AG04449 (cell line): ENCODE results near the gene CYP2S1.
"Not testable (repeated sequence)": the region's sequence is repeated elsewhere in the genome, so short reads cannot be mapped to it uniquely, and the experiment has no call there.

ENCODE experiments used
- CTCF ChIA-PET: fragments of 350-600 bp; formaldehyde crosslinking; extraction: SDS; loops from one replicate; lab custom pipeline; 2021; ENCODE audit warnings: antibody characterized with exemption; lab: Yijun Ruan, JAX
- POLR2A ChIA-PET: fragments of 400-600, 350-600 bp; formaldehyde crosslinking; extraction: SDS; loops from one replicate; lab custom pipeline; 2020; ENCODE audit warnings: antibody characterized with exemption, inconsistent platforms; lab: Yijun Ruan, JAX
- DNase-seq: peaks from one replicate; pipeline ENCODE4 v3.0.0-alpha.2; 2010; ENCODE audit warnings: low read depth, low spot score
- H3K4me3 ChIP-seq: 2 replicates; pipeline ENCODE4 v1.5.1; 2011; ENCODE audit warnings: low read depth, mild to moderate bottlenecking, control low read depth, low read length
- CTCF ChIP-seq: IDR thresholded peaks from one replicate; pipeline ENCODE4 v1.5.1; 2011; ENCODE audit warnings: mild to moderate bottlenecking, moderate library complexity, low read length, control low read depth, inconsistent platforms; ENCODE audit not compliant: insufficient read depth; ENCODE audit errors: missing control alignments

CYP2S1 gene

GRCh38 chr19:41175801-41176777 is 16.9 kb upstream of the CYP2S1 start:
- DNase-seq, result peak; percentile 21
- CTCF ChIA-PET, result interaction anchor here (0.9 to 1.6 kb wide), 3 partner anchors 9 to 132 kb away, joined by 3 to 5 read pairs (median 3); no protein-coding TSS in a partner anchor
- H3K4me3 ChIP-seq, result no peak overlapping the region
- POLR2A ChIA-PET, result no interaction called here
- TF ChIP-seq CTCF, result no peak

- DNase-seq, H3K4me3 ChIP-seq, POLR2A ChIA-PET, CTCF ChIA-PET: not testable (repeated sequence)
Observed at GRCh38 chr19:41180173-41180572, 12.8 kb upstream of the CYP2S1 start.

GRCh38 chr19:41186971-41187883 is 5.8 kb upstream of the CYP2S1 start:
- CTCF ChIA-PET, result no interaction called here
- POLR2A ChIA-PET, result no interaction called here
- DNase-seq, result no peak
- no peak overlapping the region for H3K4me3 ChIP-seq
- no peak for TF ChIP-seq CTCF

- TF ChIP-seq CTCF, result no peak
- no peak overlapping the region for H3K4me3 ChIP-seq
- no peak for DNase-seq
- ChIA-PET CTCF (interaction anchor here (0.6 to 1.2 kb wide), 2 partner anchors 17 to 251 kb away, joined by 3 read pairs; no protein-coding TSS in a partner anchor), POLR2A (no interaction called here)
Observed at GRCh38 chr19:41187884-41188279, 5.1 kb upstream of the CYP2S1 start.

DNA sequence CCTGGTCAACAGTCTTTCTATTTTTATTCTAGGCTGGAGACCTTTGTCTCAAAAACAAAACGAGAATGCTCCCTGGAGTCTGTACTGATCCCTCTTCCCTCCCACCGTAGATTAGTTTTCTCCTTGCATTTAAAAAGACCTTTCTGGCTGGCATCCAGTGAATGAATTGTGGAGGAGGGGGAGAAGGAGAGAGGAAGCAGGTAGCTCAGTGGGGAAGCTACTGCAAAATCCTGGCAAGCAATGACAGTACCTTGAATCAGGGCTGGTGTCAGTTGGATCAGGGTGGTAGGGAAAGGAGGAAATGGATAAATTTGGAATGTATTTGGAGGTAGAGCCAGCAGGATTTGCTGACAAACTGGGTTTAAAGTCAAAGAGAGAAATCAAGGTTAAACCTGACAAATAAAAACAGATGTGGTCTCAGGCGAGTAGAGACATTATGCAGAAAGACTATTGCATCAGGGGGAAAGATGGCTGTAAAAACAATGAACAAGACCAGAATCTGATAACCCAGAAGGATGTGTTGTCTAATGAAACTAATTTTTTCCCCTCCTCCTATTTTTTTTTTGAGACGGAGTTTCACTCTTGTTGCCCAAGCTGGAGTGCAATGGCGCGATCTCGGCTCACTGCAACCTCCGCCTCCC is 3.5 kb upstream of the CYP2S1 start:
- POLR2A ChIA-PET, result no interaction called here
- DNase-seq, result no peak
- no peak for TF ChIP-seq CTCF
- H3K4me3 ChIP-seq, result no peak overlapping the region
- CTCF ChIA-PET, result no interaction called here

DNA sequence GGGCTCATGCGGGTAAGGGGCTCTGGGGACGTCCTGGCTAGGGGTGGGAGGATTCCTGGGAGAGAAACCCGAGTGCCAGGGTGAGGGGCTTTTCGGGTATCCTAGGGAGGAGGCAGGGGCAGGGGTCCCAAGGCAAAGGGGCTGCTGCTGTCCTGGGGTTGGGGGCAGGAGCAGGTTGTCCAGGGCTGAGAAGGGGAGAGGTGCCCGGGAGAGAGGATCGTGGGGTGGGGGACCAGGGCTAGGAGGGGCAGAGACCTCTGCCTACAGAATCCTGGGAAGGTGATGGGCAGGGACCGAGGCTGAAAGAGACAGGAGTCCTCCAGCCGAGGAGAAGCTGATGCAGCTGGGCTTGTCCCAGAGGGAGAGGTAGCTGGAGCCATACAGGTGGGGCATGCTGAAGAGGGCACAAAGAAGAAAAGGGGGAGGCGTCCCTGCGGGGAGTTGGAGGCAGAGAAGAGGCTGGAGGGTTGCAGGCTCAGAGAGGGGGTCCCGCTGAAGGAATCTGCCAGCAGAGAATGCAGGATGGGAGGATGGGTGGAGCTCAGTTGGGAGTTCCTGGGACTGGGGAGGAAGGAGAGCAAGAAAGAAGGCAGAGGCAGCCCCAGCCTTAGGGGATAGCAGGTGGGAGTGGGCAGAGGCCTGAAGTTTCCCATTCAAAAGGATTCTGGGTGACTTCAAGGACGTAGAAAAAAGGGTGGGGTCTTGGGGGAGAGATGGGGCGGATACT is 574 bp downstream of the CYP2S1 start:
- no peak overlapping the region for H3K4me3 ChIP-seq
- POLR2A ChIA-PET, result no interaction called here
- TF ChIP-seq CTCF, result no peak
- no peak for DNase-seq
- CTCF ChIA-PET, result interaction anchor here (0.8 to 1.9 kb wide), 2 partner anchors 11 to 115 kb away, joined by 3 to 6 read pairs; no protein-coding TSS in a partner anchor
